CD4-positive, alpha-beta T cell treated with Interferon gamma for 1 hour (primary cell): ENCODE measurements around the gene ABCG2.

Experiments
- DNase-seq: peaks from one replicate; pipeline ENCODE4 v3.0.0-alpha.2; 2020

Gene ABCG2

GRCh38 chr4:88158489-88159228, at the start of gene ABCG2:
Gene ABCG2, minus strand, starts transcription at chr4:88158639. Its CDS starts 18,644 bp downstream, at chr4:88139995.
- peak; percentile 3 for DNase-seq

GRCh38 chr4:88208156-88208555, 49.7 kb upstream of the ABCG2 start:
- no peak for DNase-seq

GRCh38 chr4:88207171-88207570, 48.7 kb upstream of the ABCG2 start:
- no peak for DNase-seq

GRCh38 chr4:88204882-88205281, 46.4 kb upstream of the ABCG2 start:
- DNase-seq = no peak

- DNase-seq = no peak
These were observed 44.0 kb upstream of the ABCG2 start for GRCh38 chr4:88202443-88202842.

- DNase-seq = no peak
These were observed 41.7 kb upstream of the ABCG2 start for GRCh38 chr4:88200186-88200585.

- DNase-seq = no peak
These were observed 38.2 kb upstream of the ABCG2 start for GRCh38 chr4:88196523-88197185.

GRCh38 chr4:88196013-88196365, 37.5 kb upstream of the ABCG2 start:
- no peak for DNase-seq

GRCh38 chr4:88195328-88196012, 37.0 kb upstream of the ABCG2 start:
- no peak for DNase-seq

GRCh38 chr4:88191404-88191803, 33.0 kb upstream of the ABCG2 start:
- no peak for DNase-seq

GRCh38 chr4:88189881-88190585, 31.6 kb upstream of the ABCG2 start:
- DNase-seq = no peak

GRCh38 chr4:88189418-88189738, 30.9 kb upstream of the ABCG2 start:
- DNase-seq = no peak

- no peak for DNase-seq
These were observed 30.4 kb upstream of the ABCG2 start for GRCh38 chr4:88188738-88189417.

- no peak for DNase-seq
These were observed 29.3 kb upstream of the ABCG2 start for GRCh38 chr4:88187766-88188165.

- DNase-seq = no peak
These were observed 27.5 kb upstream of the ABCG2 start for GRCh38 chr4:88185906-88186305.

GRCh38 chr4:88179261-88179660, 20.8 kb upstream of the ABCG2 start:
- no peak for DNase-seq

- no peak for DNase-seq
These were observed 20.3 kb upstream of the ABCG2 start for GRCh38 chr4:88178626-88179231.

- peak; percentile 27 for DNase-seq
These were observed 19.7 kb upstream of the ABCG2 start for GRCh38 chr4:88177983-88178625.

- no peak for DNase-seq
These were observed 14.5 kb upstream of the ABCG2 start for GRCh38 chr4:88172987-88173386.

GRCh38 chr4:88171206-88171605, 12.8 kb upstream of the ABCG2 start:
- DNase-seq = no peak

- no peak for DNase-seq
These were observed 10.9 kb upstream of the ABCG2 start for GRCh38 chr4:88169298-88169697.

GRCh38 chr4:88166608-88167007, 8.2 kb upstream of the ABCG2 start:
- no peak for DNase-seq
